GM12872 (cell line): ENCODE measurements around the gene IGFN1.

ENCODE experiments used
- CTCF ChIP-seq: IDR thresholded peaks from 3 replicates; pipeline ENCODE4 v1.5.1; 2011; ENCODE audit warnings: low read depth, mild to moderate bottlenecking, low read length, moderate library complexity; ENCODE audit not compliant: insufficient read depth

IGFN1 gene

GRCh38 chr1:201240171-201240570 is 49.5 kb downstream of the IGFN1 start:
- no peak for TF ChIP-seq CTCF

GRCh38 chr1:201241736-201242135 is 51.1 kb downstream of the IGFN1 start:
- no peak for TF ChIP-seq CTCF

GRCh38 chr1:201245082-201245481 is 54.5 kb downstream of the IGFN1 start:
- TF ChIP-seq CTCF: no peak

- TF ChIP-seq CTCF: no peak
Measured at GRCh38 chr1:201248721-201249559, 58.3 kb downstream of the IGFN1 start.

- TF ChIP-seq CTCF: no peak
Measured at GRCh38 chr1:201250326-201251011, 59.8 kb downstream of the IGFN1 start.

GRCh38 chr1:201251411-201251810 is 60.8 kb downstream of the IGFN1 start:
- TF ChIP-seq CTCF: no peak

GRCh38 chr1:201251851-201252430 is 61.3 kb downstream of the IGFN1 start:
- TF ChIP-seq CTCF: no peak
